KMS-11 (cell line): ENCODE data around the gene GADL1.

Source experiments
- H2AFZ ChIP-seq: fragments of 200-600 bp; sonication (generic); 2 replicates; pipeline ENCODE4 v1.6.1; 2016; ENCODE audit warnings: antibody characterized with exemption, mixed run types, low read depth
- H3K27ac ChIP-seq: fragments of 200-600 bp; sonication (generic); 2 replicates; pipeline ENCODE4 v1.6.1; 2016; ENCODE audit warnings: mild to moderate bottlenecking, mixed run types
- H3K27me3 ChIP-seq: fragments of 200-600 bp; sonication (generic); 2 replicates; pipeline ENCODE4 v1.6.1; 2017; ENCODE audit warnings: mild to moderate bottlenecking, low read depth, mixed run types, moderate library complexity; ENCODE audit not compliant: insufficient read depth
- H3K36me3 ChIP-seq: fragments of 200-600 bp; sonication (generic); 2 replicates; pipeline ENCODE4 v1.6.1; 2017; ENCODE audit warnings: mild to moderate bottlenecking, mixed run types; ENCODE audit not compliant: insufficient read depth
- H3K4me1 ChIP-seq: fragments of 200-600 bp; sonication (generic); 2 replicates; pipeline ENCODE4 v1.6.1; 2016; ENCODE audit warnings: mild to moderate bottlenecking, low read depth, mixed run types; ENCODE audit not compliant: poor library complexity, severe bottlenecking
- H3K4me2 ChIP-seq: fragments of 200-600 bp; sonication (generic); 2 replicates; pipeline ENCODE4 v1.7.0; 2016; ENCODE audit warnings: mild to moderate bottlenecking, mixed run types
- H3K4me3 ChIP-seq: fragments of 200-600 bp; sonication (generic); IDR thresholded peaks from 2 replicates; pipeline ENCODE4 v1.6.1; 2017; ENCODE audit warnings: low read depth, low read length, mixed read lengths; ENCODE audit not compliant: insufficient read depth
- H3K79me2 ChIP-seq: fragments of 200-600 bp; sonication (generic); 2 replicates; pipeline ENCODE4 v1.6.1; 2016; ENCODE audit warnings: low read depth, mixed run types; ENCODE audit not compliant: insufficient read depth
- H3K9ac ChIP-seq: fragments of 200-600 bp; sonication (generic); 2 replicates; pipeline ENCODE4 v1.6.1; 2016; ENCODE audit warnings: mild to moderate bottlenecking, mixed run types
- H4K20me1 ChIP-seq: fragments of 200-600 bp; sonication (generic); 2 replicates; pipeline ENCODE4 v1.6.1; 2016; ENCODE audit warnings: mild to moderate bottlenecking, mixed run types; ENCODE audit not compliant: insufficient read depth
- CTCF ChIP-seq: fragments of 200-600 bp; sonication (generic); conservative IDR thresholded peaks from 2 replicates; pipeline ENCODE4 v1.6.1; 2017; ENCODE audit warnings: low read depth, mild to moderate bottlenecking, antibody characterized with exemption, low read length, moderate library complexity, mixed read lengths

GADL1 gene

DNA sequence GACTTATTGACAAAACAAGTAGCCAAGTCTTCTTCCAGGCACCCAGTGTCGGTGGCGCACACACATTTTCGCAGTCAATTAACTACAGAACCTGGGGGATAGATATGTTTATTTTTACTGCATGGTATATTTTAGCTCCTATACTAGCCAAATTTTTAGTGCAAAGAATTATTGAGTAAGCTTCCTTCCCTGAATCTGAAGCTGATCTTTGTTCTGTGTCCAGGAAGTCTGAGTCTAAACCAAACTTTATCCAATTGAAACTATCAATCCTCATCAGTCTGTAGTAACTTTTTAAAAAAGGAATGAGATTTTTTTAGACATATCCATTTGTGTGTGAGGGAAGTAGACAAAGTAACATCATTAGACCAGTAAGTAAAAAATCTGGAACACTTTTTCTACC, 133.1 kb downstream of the GADL1 start:
- no peak overlapping the region for H2AFZ ChIP-seq
- H3K36me3 ChIP-seq, result no peaks in the 10 kb centered on the region
- TF ChIP-seq CTCF, result no peak
- H3K4me1 ChIP-seq, result no peaks in the 10 kb centered on the region
- no peak overlapping the region for H3K4me2 ChIP-seq
- no peaks in the 10 kb centered on the region for H4K20me1 ChIP-seq
- H3K27me3 ChIP-seq, result no peaks in the 10 kb centered on the region
- no peak overlapping the region for H3K27ac ChIP-seq
- no peaks in the 10 kb centered on the region for H3K79me2 ChIP-seq
- no peak overlapping the region for H3K9ac ChIP-seq
- no peak overlapping the region for H3K4me3 ChIP-seq

- H3K4me3 ChIP-seq, result no peak overlapping the region
- H3K4me2 ChIP-seq, result no peak overlapping the region
- H3K9ac ChIP-seq, result no peak overlapping the region
- no peaks in the 10 kb centered on the region for H3K36me3 ChIP-seq
- H2AFZ ChIP-seq, result no peak overlapping the region
- no peaks in the 10 kb centered on the region for H3K27me3 ChIP-seq
- no peaks in the 10 kb centered on the region for H3K4me1 ChIP-seq
- TF ChIP-seq CTCF, result no peak
- no peaks in the 10 kb centered on the region for H4K20me1 ChIP-seq
- no peak overlapping the region for H3K27ac ChIP-seq
- H3K79me2 ChIP-seq, result no peaks in the 10 kb centered on the region
Measured at GRCh38 chr3:30760737-30761136, 133.7 kb downstream of the GADL1 start.

DNA sequence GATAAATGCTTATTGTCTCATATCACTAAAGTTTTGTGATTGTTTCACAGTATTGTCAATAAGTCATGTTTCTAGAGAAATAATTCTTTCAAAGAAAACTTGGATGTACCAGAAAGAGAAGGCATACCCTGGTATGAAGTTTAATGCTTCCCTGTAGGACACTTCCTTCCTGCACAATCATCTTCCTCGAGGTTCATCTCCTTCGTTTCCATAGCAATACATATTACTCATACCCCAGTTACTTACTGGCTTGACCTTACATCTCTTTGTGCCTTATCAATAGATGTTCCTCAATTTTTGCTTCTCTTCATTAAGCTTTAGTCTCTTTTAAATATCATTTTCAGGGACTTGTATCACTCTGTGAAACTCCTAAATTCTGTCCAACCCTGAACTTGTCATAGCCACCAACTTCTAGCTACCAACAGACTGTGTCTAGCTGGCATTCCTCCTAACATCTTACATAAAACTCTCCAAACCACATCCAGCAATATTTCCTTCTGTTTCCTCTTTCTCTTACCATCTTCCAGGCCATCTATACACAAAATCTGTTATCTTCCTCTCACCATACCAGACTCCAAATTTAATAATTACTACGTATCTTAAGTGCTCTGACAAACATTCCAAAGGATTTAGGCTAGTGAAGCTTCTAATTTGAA, 134.3 kb downstream of the GADL1 start:
- TF ChIP-seq CTCF, result no peak
- no peaks in the 10 kb centered on the region for H4K20me1 ChIP-seq
- no peak overlapping the region for H2AFZ ChIP-seq
- no peaks in the 10 kb centered on the region for H3K79me2 ChIP-seq
- H3K27me3 ChIP-seq, result no peaks in the 10 kb centered on the region
- H3K36me3 ChIP-seq, result no peaks in the 10 kb centered on the region
- no peak overlapping the region for H3K4me3 ChIP-seq
- H3K9ac ChIP-seq, result no peak overlapping the region
- H3K4me1 ChIP-seq, result no peaks in the 10 kb centered on the region
- no peak overlapping the region for H3K4me2 ChIP-seq
- no peak overlapping the region for H3K27ac ChIP-seq

GRCh38 chr3:30756218-30756617, 138.2 kb downstream of the GADL1 start:
- no peak for TF ChIP-seq CTCF
- Histone ChIP-seq H3K4me3 (no peak overlapping the region), H3K9ac (no peak overlapping the region), H3K79me2 (no peaks in the 10 kb centered on the region), H3K27ac (no peak overlapping the region), H3K27me3 (no peaks in the 10 kb centered on the region), H3K4me1 (no peaks in the 10 kb centered on the region), H3K4me2 (no peak overlapping the region), H3K36me3 (no peaks in the 10 kb centered on the region), H4K20me1 (no peaks in the 10 kb centered on the region), H2AFZ (no peak overlapping the region)
